ENCODE data around the gene RPL3. TPM values are rescaled to one million over a fixed set of nuclear protein-coding genes. Genes with fewer than 3 reads are reported as not detected.

RPL3 gene
- total and polyA plus RNA-seq, 2 of the 4 experiments (the other 2 are of a cell fraction), result 2,871 to 3,312 TPM

GRCh38 chr22:39360674-39361413 lies 41.4 kb upstream of the RPL3 start:
- no peak overlapping the region for H2BK15ac ChIP-seq (ENCODE audit: low read depth, low read length)
- 72% methylated on average over 9 of the region's 14 CpGs; no CpG with 5 or more reads in 1 of the 2 experiments for WGBS, 2 experiments (ENCODE audit: extremely low coverage in 2 of 2, insufficient read length in 1 of 2)
- peaks cover 8% of the 10 kb centered on the region; the same call in 1 of the 2 replicates for H3K4me1 ChIP-seq (ENCODE audit: control insufficient read depth, insufficient read depth, low read length)
- dilution Hi-C loops (cut with HindIII; ENCODE audit: low sequenced_read_pairs, unreplicated experiment) (no loop called here), in situ Hi-C loops (cut with MboI; ENCODE audit: low sequenced_read_pairs) (no loop called here), intact Hi-C loops (cut with micrococcal nuclease) (no loop called here)
- no peak overlapping the region for H2BK20ac ChIP-seq (ENCODE audit: low read depth, low read length)
- no peak overlapping the region for H3K4me2 ChIP-seq (ENCODE audit: low read depth, low read length)
- TF ChIP-seq CEBPB (IDR thresholded peaks at IDR 0.05; ENCODE audit: low read depth, low read length), result no peak
- CTCF ChIA-PET, result no interaction called here
- H3K27me3 ChIP-seq (ENCODE audit: control insufficient read depth, insufficient read depth, low read length), result no peaks in the 10 kb centered on the region
- H3K18ac ChIP-seq (ENCODE audit: low read depth, low read length), result no peak overlapping the region
- no peak overlapping the region for H4K8ac ChIP-seq (ENCODE audit: low read depth in 2 of 2, low read length in 2 of 2)
- H3K27ac ChIP-seq (ENCODE audit: insufficient read depth, low read length), result no peak overlapping the region
- no peak overlapping the region for H2AK5ac ChIP-seq (ENCODE audit: low read depth, low read length)
- H2BK120ac ChIP-seq (ENCODE audit: low read depth, low read length), result no peak overlapping the region
- H3K14ac ChIP-seq (replicated peaks; ENCODE audit: low read depth, low read length), result no peak overlapping the region
- H3K36me3 ChIP-seq (ENCODE audit: control insufficient read depth, insufficient read depth, low read length), result peaks cover 5% of the 10 kb centered on the region
- H2AK9ac ChIP-seq (replicated peaks; ENCODE audit: low read depth, low read length, poor library complexity), result no peak overlapping the region
- no peak overlapping the region for H3K23ac ChIP-seq (ENCODE audit: low read depth, low read length)
- peaks cover 0 to 21% of the 10 kb centered on the region in 2 experiments; a peak in 3 of 4 replicates for H3K79me1 ChIP-seq (ENCODE audit: low read depth in 1 of 2, low read length in 2 of 2)
- no peak overlapping the region for H4K5ac ChIP-seq (ENCODE audit: low read depth, low read length)
- DNase-seq (no peak), ATAC-seq (ENCODE audit: low read depth) (no peak)
- H3K9ac ChIP-seq (ENCODE audit: low read depth, low read length), result no peak overlapping the region
- H4K91ac ChIP-seq (ENCODE audit: insufficient read depth, low read depth, low read length), result no peak overlapping the region
- H2BK5ac ChIP-seq (ENCODE audit: low read depth, low read length, poor library complexity, severe bottlenecking), result no peak overlapping the region
- H3K4me3 ChIP-seq (ENCODE audit: insufficient read depth, low read depth, low read length), result no peak overlapping the region
- H4K20me1 ChIP-seq (ENCODE audit: insufficient read depth, low read length), result peaks cover 15% of the 10 kb centered on the region
- H3K9me3 ChIP-seq (ENCODE audit: control insufficient read depth, insufficient read depth, low read length), result no peaks in the 10 kb centered on the region
- no TSS peak for BruUV-seq (replicated peaks)
- H3K56ac ChIP-seq (ENCODE audit: extremely low read depth, insufficient read depth, low read length), result no peak overlapping the region
- no peak overlapping the region for H3K4ac ChIP-seq (ENCODE audit: low read depth, low read length)
- POLR2A ChIA-PET (ENCODE audit: unreplicated experiment), result no interaction called here
- peaks cover 4% of the 10 kb centered on the region; the same call in 1 of the 2 replicates for H3K9me1 ChIP-seq (ENCODE audit: insufficient read depth, low read length)
- no peak overlapping the region for H2AFZ ChIP-seq (replicated peaks; ENCODE audit: low read length, poor library complexity)

All from IMR-90 (cell line).